ENCODE results near the gene VPS13C.

- TF ChIP-seq, protein P1, sequence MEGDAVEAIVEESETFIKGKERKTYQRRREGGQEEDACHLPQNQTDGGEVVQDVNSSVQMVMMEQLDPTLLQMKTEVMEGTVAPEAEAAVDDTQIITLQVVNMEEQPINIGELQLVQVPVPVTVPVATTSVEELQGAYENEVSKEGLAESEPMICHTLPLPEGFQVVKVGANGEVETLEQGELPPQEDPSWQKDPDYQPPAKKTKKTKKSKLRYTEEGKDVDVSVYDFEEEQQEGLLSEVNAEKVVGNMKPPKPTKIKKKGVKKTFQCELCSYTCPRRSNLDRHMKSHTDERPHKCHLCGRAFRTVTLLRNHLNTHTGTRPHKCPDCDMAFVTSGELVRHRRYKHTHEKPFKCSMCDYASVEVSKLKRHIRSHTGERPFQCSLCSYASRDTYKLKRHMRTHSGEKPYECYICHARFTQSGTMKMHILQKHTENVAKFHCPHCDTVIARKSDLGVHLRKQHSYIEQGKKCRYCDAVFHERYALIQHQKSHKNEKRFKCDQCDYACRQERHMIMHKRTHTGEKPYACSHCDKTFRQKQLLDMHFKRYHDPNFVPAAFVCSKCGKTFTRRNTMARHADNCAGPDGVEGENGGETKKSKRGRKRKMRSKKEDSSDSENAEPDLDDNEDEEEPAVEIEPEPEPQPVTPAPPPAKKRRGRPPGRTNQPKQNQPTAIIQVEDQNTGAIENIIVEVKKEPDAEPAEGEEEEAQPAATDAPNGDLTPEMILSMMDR (IDR thresholded peaks at IDR 0.05) = no peak
- TF ChIP-seq EP300 (IDR thresholded peaks at IDR 0.05) (no peak), POLR2AphosphoS5 (IDR thresholded peaks at IDR 0.05) (no peak), POLR2A (IDR thresholded peaks at IDR 0.05) (no peak)
These were observed 30.7 kb upstream of the VPS13C start for GRCh38 chr15:62090988-62091387.

Data from stomach (tissue), 4 donors.